Keratinocyte (primary cell): ENCODE data around the gene RABIF. TPM values are rescaled to one million over a fixed set of nuclear protein-coding genes. Genes with fewer than 3 reads are reported as not detected.

Source experiments
- polyA plus RNA-seq, 5 experiments: library from polyadenylated mRNA; depleted of rRNA in 3 of 5; stranded (reverse) in 3 of 5; stranded (forward) in 1 of 5; unstranded in 1 of 5; fragments of >200 nt; gene quantifications; 1 replicate in 1 of 5; 2 replicates in 3 of 5; 3 replicates in 1 of 5; pipeline versions ENCODE4 v1.2.1 to v1.2.3, GENCODE V29; 2011 to 2012; ENCODE audit warnings: missing spikeins in 2 of 5, low read depth in 1 of 5, low replicate concordance in 1 of 5
- small RNA-seq, 3 experiments: library from RNA; depleted of rRNA; stranded (forward); fragments of <200 nt; gene quantifications; one replicate each; pipeline ENCODE3, GENCODE V24; 2012; ENCODE audit warnings: low read depth in 3 of 3, low replicate concordance in 1 of 3; ENCODE audit not compliant: insufficient read length in 3 of 3

Gene RABIF
- polyA plus RNA-seq, 1 donor (not counting 4 experiments of a cell fraction or from before 2014, with no cell fraction given), result 17.4 TPM

Small RNA genes lying within 50 kb of the gene (small RNA-seq; reads per million reads assigned to genes)
- gene RF00019, result 0 reads per million in 3 experiments

Other genes starting within 250 kb of the RABIF start
- 0.01 TPM in 2 of 3 replicates, not detected in the other for gene SYT2, start 178.7 kb downstream of the RABIF start, polyA plus RNA-seq
- gene KDM5B, start 80.7 kb downstream of the RABIF start, polyA plus RNA-seq, result 57.6 to 60.1 TPM (median 59.9 TPM) in 3 replicates
- 1.6 to 3.5 TPM (median 2.3 TPM) in 3 replicates for gene PCAT6, start 78.2 kb downstream of the RABIF start, polyA plus RNA-seq
- 26.4 to 32.3 TPM (median 28.6 TPM) in 3 replicates for gene KLHL12, start 38.1 kb upstream of the RABIF start, polyA plus RNA-seq
- gene ADIPOR1, start 69.2 kb upstream of the RABIF start, polyA plus RNA-seq, result 223 to 336 TPM (median 260 TPM) in 3 replicates
- 199 to 336 TPM (median 232 TPM) in 3 replicates for gene CYB5R1, start 78.1 kb upstream of the RABIF start, polyA plus RNA-seq
- 87.4 to 91.8 TPM (median 88.2 TPM) in 3 replicates for gene TMEM183A, start 118.2 kb upstream of the RABIF start, polyA plus RNA-seq
- 0.63 to 4.2 TPM (median 2.3 TPM) in 3 replicates for gene PPFIA4, start 137.3 kb upstream of the RABIF start, polyA plus RNA-seq
- not detected in 3 replicates for gene MYOG, start 196.9 kb upstream of the RABIF start, polyA plus RNA-seq
- gene ADORA1, start 238.6 kb upstream of the RABIF start, polyA plus RNA-seq, result 0.07 to 0.10 TPM (median 0.09 TPM) in 3 replicates